Gastroesophageal sphincter (tissue), 3 donors: Measurements from ENCODE around the gene COL4A2.
A peak's percentile ranks its signal among the peaks of the same experiment; 100 is the strongest.

Experiments used
- EP300 ChIP-seq: sonication (generic); formaldehyde crosslinking; IDR thresholded peaks from one replicate; pipeline ENCODE4 v1.6.1; 2017; ENCODE audit warnings: antibody characterized with exemption, mild to moderate bottlenecking
- POLR2A ChIP-seq, 2 donors: fragments of 450-650 bp; IDR thresholded peaks; one replicate each; pipeline ENCODE4 v1.6.1; 2017; ENCODE audit warnings: antibody characterized with exemption in 2 of 2, mild to moderate bottlenecking in 2 of 2, moderate library complexity in 1 of 2
- POLR2AphosphoS5 ChIP-seq: sonication (generic); formaldehyde crosslinking; IDR thresholded peaks from one replicate; pipeline ENCODE4 v1.6.1; 2017; ENCODE audit warnings: antibody characterized with exemption
- TF ChIP-seq, protein P1 (sequence below), 4 experiments: fragments of 200-600 bp in 2 of 4; fragments of 450-650 bp in 2 of 4; sonication (generic) in 1 of 4; IDR thresholded peaks; one replicate each; pipeline ENCODE4 v1.5.1; 2017 to 2019; ENCODE audit warnings: antibody characterized with exemption in 4 of 4, mild to moderate bottlenecking in 2 of 4, moderate library complexity in 2 of 4

- TF ChIP-seq, protein P1, sequence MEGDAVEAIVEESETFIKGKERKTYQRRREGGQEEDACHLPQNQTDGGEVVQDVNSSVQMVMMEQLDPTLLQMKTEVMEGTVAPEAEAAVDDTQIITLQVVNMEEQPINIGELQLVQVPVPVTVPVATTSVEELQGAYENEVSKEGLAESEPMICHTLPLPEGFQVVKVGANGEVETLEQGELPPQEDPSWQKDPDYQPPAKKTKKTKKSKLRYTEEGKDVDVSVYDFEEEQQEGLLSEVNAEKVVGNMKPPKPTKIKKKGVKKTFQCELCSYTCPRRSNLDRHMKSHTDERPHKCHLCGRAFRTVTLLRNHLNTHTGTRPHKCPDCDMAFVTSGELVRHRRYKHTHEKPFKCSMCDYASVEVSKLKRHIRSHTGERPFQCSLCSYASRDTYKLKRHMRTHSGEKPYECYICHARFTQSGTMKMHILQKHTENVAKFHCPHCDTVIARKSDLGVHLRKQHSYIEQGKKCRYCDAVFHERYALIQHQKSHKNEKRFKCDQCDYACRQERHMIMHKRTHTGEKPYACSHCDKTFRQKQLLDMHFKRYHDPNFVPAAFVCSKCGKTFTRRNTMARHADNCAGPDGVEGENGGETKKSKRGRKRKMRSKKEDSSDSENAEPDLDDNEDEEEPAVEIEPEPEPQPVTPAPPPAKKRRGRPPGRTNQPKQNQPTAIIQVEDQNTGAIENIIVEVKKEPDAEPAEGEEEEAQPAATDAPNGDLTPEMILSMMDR (IDR thresholded peaks at IDR 0.05) = no peak
- TF ChIP-seq POLR2A (IDR thresholded peaks at IDR 0.05) (no peak), POLR2AphosphoS5 (peak; percentile 76), EP300 (no peak)
These were observed 2.8 kb upstream of the COL4A2 start for GRCh38 chr13:110304256-110304655.
